DND-41 (cell line): Measurements from ENCODE around the gene MON1B.

Experiments
- EZH2 ChIP-seq: IDR thresholded peaks from 3 replicates; pipeline ENCODE4 v1.6.1; 2012; ENCODE audit warnings: borderline replicate concordance, low read depth, mild to moderate bottlenecking, moderate library complexity, low read length, inconsistent platforms; ENCODE audit not compliant: severe bottlenecking
- TF ChIP-seq, protein P1 (sequence below): IDR thresholded peaks from 2 replicates; pipeline ENCODE4 v1.5.1; 2012; ENCODE audit warnings: borderline replicate concordance, low read length, moderate library complexity, mild to moderate bottlenecking; ENCODE audit not compliant: poor library complexity, severe bottlenecking; ENCODE audit errors: extremely low read depth

DNA sequence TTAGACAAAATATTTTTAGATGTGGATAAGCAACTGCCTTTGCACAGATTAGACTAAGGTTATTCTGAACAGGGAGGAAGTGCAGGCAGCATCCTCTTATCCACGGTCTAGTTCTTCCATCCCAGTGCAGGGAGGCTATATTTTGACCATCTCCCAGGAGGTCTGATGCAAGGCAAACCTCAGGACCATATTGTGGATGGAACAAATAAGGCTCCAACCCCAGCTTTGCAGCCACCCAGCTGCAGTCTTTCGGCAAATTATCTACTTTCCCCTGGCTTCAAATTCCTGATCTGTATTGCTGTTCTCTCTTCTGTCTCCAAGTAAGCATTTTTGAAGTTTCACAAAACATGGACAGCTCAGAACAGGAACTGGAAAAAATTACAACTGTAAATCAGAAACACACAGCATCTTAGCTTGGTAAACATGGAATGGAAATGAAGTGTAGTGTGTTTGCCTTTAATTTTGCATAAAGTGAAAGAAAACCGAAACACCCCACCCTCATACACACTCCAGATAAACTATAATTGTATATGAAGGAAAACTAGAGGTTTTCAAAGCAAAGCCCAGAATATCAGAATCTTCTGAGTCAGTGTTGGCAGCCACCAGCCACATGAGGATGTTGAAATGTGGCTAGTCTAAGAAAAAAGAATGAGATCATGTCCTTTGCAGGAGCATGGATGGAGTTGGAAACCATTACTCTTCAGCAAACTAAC is 33.5 kb upstream of the MON1B start:
- TF ChIP-seq, protein P1, sequence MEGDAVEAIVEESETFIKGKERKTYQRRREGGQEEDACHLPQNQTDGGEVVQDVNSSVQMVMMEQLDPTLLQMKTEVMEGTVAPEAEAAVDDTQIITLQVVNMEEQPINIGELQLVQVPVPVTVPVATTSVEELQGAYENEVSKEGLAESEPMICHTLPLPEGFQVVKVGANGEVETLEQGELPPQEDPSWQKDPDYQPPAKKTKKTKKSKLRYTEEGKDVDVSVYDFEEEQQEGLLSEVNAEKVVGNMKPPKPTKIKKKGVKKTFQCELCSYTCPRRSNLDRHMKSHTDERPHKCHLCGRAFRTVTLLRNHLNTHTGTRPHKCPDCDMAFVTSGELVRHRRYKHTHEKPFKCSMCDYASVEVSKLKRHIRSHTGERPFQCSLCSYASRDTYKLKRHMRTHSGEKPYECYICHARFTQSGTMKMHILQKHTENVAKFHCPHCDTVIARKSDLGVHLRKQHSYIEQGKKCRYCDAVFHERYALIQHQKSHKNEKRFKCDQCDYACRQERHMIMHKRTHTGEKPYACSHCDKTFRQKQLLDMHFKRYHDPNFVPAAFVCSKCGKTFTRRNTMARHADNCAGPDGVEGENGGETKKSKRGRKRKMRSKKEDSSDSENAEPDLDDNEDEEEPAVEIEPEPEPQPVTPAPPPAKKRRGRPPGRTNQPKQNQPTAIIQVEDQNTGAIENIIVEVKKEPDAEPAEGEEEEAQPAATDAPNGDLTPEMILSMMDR = no peak
- TF ChIP-seq EZH2 = no peak
